H1 (cell line): ENCODE results near the gene NRP2. TPM values are rescaled to one million over a fixed set of nuclear protein-coding genes. Genes with fewer than 3 reads are reported as not detected.

Source experiments
- CTCF ChIA-PET: fragments of 300-600 bp; sonication (Branson Sonifier 250); formaldehyde crosslinking; loops from one replicate; lab custom pipeline; 2021; ENCODE audit not compliant: partially characterized antibody; lab: Charles Lee
- POLR2A ChIA-PET: fragments of 300-600 bp; sonication (Branson Sonifier 250); formaldehyde crosslinking; loops from one replicate; lab custom pipeline; 2021; ENCODE audit warnings: inconsistent platforms; ENCODE audit not compliant: partially characterized antibody; lab: Charles Lee
- DNase-seq, 2 experiments: peaks; one replicate each; pipeline versions ENCODE4 v3.0.0 to v3.0.0-alpha.2; 2010 to 2022; ENCODE audit warnings: low spot score in 2 of 2, low read depth in 1 of 2, mixed read lengths in 1 of 2
- FAIRE-seq: peaks from 2 replicates; lab custom pipeline; 2011; peaks lifted over from hg19 to GRCh38; lab: Jason Lieb, UNC
- H2AFZ ChIP-seq: 2 replicates; pipeline ENCODE4 v1.8.1; 2012; ENCODE audit warnings: low read length, inconsistent platforms
- H2AK5ac ChIP-seq: 2 replicates; pipeline ENCODE4 v1.6.1; 2013; ENCODE audit warnings: low read depth, low read length
- H2BK120ac ChIP-seq: replicated peaks from 2 replicates; pipeline ENCODE3; 2013; ENCODE audit warnings: low read depth, low read length, inconsistent platforms
- H2BK12ac ChIP-seq: 2 replicates; pipeline ENCODE4 v1.6.1; 2013; ENCODE audit warnings: low read depth, low read length
- H2BK15ac ChIP-seq: 2 replicates; pipeline ENCODE4 v1.6.1; 2013; ENCODE audit warnings: low read length
- H2BK20ac ChIP-seq: 2 replicates; pipeline ENCODE4 v1.6.1; 2013; ENCODE audit warnings: low read length
- H2BK5ac ChIP-seq: 2 replicates; pipeline ENCODE4 v1.6.1; 2013; ENCODE audit warnings: low read depth, low read length
- H3K14ac ChIP-seq: 2 replicates; pipeline ENCODE4 v1.6.1; 2013; ENCODE audit warnings: inconsistent platforms; ENCODE audit not compliant: insufficient read length
- H3K18ac ChIP-seq: 2 replicates; pipeline ENCODE4 v1.6.1; 2013; ENCODE audit warnings: low read length; ENCODE audit errors: extremely low read depth
- H3K23ac ChIP-seq: 2 replicates; pipeline ENCODE4 v1.6.1; 2013; ENCODE audit warnings: inconsistent platforms; ENCODE audit not compliant: insufficient read length
- H3K23me2 ChIP-seq: 2 replicates; pipeline ENCODE4 v1.6.1; 2013; ENCODE audit warnings: low read depth, low read length
- H3K27ac ChIP-seq: 2 replicates; pipeline ENCODE4 v1.6.1; 2011; ENCODE audit warnings: low read depth, low read length, inconsistent platforms
- H3K27me3 ChIP-seq, 4 experiments: replicated peaks in 1 of 4; 1 replicate in 1 of 4; 2 replicates in 3 of 4; pipeline versions ENCODE4 v1.6.1 to v1.8.1; 2011 to 2013; ENCODE audit warnings: low read length in 3 of 4, mild to moderate bottlenecking in 3 of 4, inconsistent platforms in 2 of 4, mixed read lengths in 2 of 4, moderate library complexity in 1 of 4; ENCODE audit not compliant: control insufficient read depth in 3 of 4, insufficient read depth in 3 of 4; ENCODE audit errors: extremely low read depth in 1 of 4
- H3K36me3 ChIP-seq, 4 experiments: 2 replicates each; pipeline versions ENCODE4 v1.6.1 to v1.8.1; 2011 to 2013; ENCODE audit warnings: mild to moderate bottlenecking in 4 of 4, low read length in 3 of 4, moderate library complexity in 2 of 4, control low read depth in 1 of 4, inconsistent platforms in 1 of 4; ENCODE audit not compliant: insufficient read depth in 4 of 4, control insufficient read depth in 2 of 4
- H3K4ac ChIP-seq: replicated peaks from 2 replicates; pipeline ENCODE3; 2013; ENCODE audit warnings: low read length, low read depth, mixed read lengths, inconsistent platforms; ENCODE audit not compliant: insufficient read length
- H3K4me1 ChIP-seq, 4 experiments: replicated peaks in 1 of 4; 1 replicate in 1 of 4; 2 replicates in 3 of 4; pipeline versions ENCODE4 v1.6.1 to v1.8.1; 2011 to 2013; ENCODE audit warnings: low read length in 3 of 4, inconsistent platforms in 2 of 4, mixed read lengths in 1 of 4; ENCODE audit not compliant: insufficient read depth in 4 of 4, control insufficient read depth in 3 of 4
- H3K4me2 ChIP-seq, 2 experiments: 2 replicates each; pipeline versions ENCODE4 v1.6.1 to v1.8.1; 2011 to 2013; ENCODE audit warnings: low read depth in 2 of 2, low read length in 2 of 2, control low read depth in 1 of 2, inconsistent platforms in 1 of 2, mild to moderate bottlenecking in 1 of 2; ENCODE audit not compliant: insufficient read depth in 1 of 2
- H3K4me3 ChIP-seq, 4 experiments: fragments of 200-600, 300-600 bp in 1 of 4; sonication (generic), shearing (Covaris generic), sonication (Bioruptor Twin) in 1 of 4; 2 replicates each; pipeline versions ENCODE4 v1.5.1 to v1.8.1; 2011 to 2016; ENCODE audit warnings: low read length in 4 of 4, low read depth in 3 of 4, control low read depth in 2 of 4, inconsistent platforms in 2 of 4, mild to moderate bottlenecking in 2 of 4, mixed read lengths in 1 of 4, moderate library complexity in 1 of 4; ENCODE audit not compliant: insufficient read depth in 2 of 4; ENCODE audit errors: extremely low read depth in 1 of 4
- H3K56ac ChIP-seq: replicated peaks from 2 replicates; pipeline ENCODE3; 2013; ENCODE audit warnings: low read depth, mild to moderate bottlenecking, mixed read lengths, low read length, inconsistent platforms; ENCODE audit not compliant: insufficient read length
- H3K79me1 ChIP-seq: 2 replicates; pipeline ENCODE4 v1.6.1; 2013; ENCODE audit warnings: low read depth, low read length, control low read depth
- H3K79me2 ChIP-seq, 2 experiments: 2 replicates each; pipeline versions ENCODE4 v1.6.1 to v1.8.1; 2012 to 2013; ENCODE audit warnings: low read length in 2 of 2, mild to moderate bottlenecking in 2 of 2, inconsistent platforms in 1 of 2; ENCODE audit not compliant: insufficient read depth in 2 of 2, control insufficient read depth in 1 of 2
- H3K9ac ChIP-seq, 4 experiments: replicated peaks in 1 of 4; 1 replicate in 1 of 4; 2 replicates in 3 of 4; pipeline versions ENCODE4 v1.6.1 to v1.8.1; 2011 to 2013; ENCODE audit warnings: low read depth in 3 of 4, low read length in 3 of 4, control low read depth in 2 of 4, mild to moderate bottlenecking in 2 of 4, moderate library complexity in 2 of 4, inconsistent platforms in 1 of 4; ENCODE audit errors: extremely low read depth in 1 of 4
- H3K9me3 ChIP-seq, 2 experiments: 2 replicates each; pipeline versions ENCODE4 v1.6.1 to v1.8.1; 2012 to 2013; ENCODE audit warnings: mild to moderate bottlenecking in 2 of 2, moderate library complexity in 2 of 2, control low read depth in 1 of 2, inconsistent platforms in 1 of 2, low read depth in 1 of 2, low read length in 1 of 2, mixed read lengths in 1 of 2; ENCODE audit not compliant: insufficient read depth in 2 of 2
- H4K20me1 ChIP-seq, 2 experiments: replicated peaks in 1 of 2; 2 replicates each; pipeline versions ENCODE3 to v1.8.1; 2011 to 2013; ENCODE audit warnings: inconsistent platforms in 2 of 2, low read length in 2 of 2, mild to moderate bottlenecking in 1 of 2; ENCODE audit not compliant: insufficient read depth in 2 of 2, control insufficient read depth in 1 of 2
- H4K5ac ChIP-seq: 2 replicates; pipeline ENCODE4 v1.6.1; 2013; ENCODE audit warnings: low read length, low read depth, mixed read lengths, inconsistent platforms; ENCODE audit not compliant: insufficient read length
- H4K8ac ChIP-seq: 2 replicates; pipeline ENCODE4 v1.8.0; 2013; ENCODE audit warnings: mild to moderate bottlenecking, moderate library complexity, low read length, inconsistent platforms; ENCODE audit not compliant: insufficient read depth; ENCODE audit errors: extremely low read depth
- H4K91ac ChIP-seq: replicated peaks from 2 replicates; pipeline ENCODE3; 2013; ENCODE audit warnings: low read length, mixed read lengths, inconsistent platforms; ENCODE audit not compliant: insufficient read length
- ASH2L ChIP-seq: fragments of 200-600, 300-600 bp; sonication (generic); IDR thresholded peaks from one replicate; pipeline ENCODE4 v1.7.1; 2017; ENCODE audit warnings: low read length
- ATF3 ChIP-seq: IDR thresholded peaks from 2 replicates; pipeline ENCODE4 v1.6.1; 2011; ENCODE audit warnings: low read depth, mild to moderate bottlenecking, low read length; ENCODE audit not compliant: insufficient read depth
- E2F6 ChIP-seq: IDR thresholded peaks from 2 replicates; pipeline ENCODE4 v1.6.1; 2012; ENCODE audit warnings: inconsistent platforms
- JUND ChIP-seq: IDR thresholded peaks from 2 replicates; pipeline ENCODE4 v1.6.1; 2011; ENCODE audit warnings: mild to moderate bottlenecking, improper control_type of control experiment, low read length
- KDM5A ChIP-seq: fragments of 200-600 bp; IDR thresholded peaks from 2 replicates; pipeline ENCODE4 v1.7.1; 2012; ENCODE audit warnings: mild to moderate bottlenecking, low read length, inconsistent platforms, mixed read lengths
- NRF1 ChIP-seq: IDR thresholded peaks from 2 replicates; pipeline ENCODE4 v1.6.1; 2011; ENCODE audit warnings: mild to moderate bottlenecking, low read depth, low read length, improper control_type of control experiment
- SIN3A ChIP-seq, 2 experiments: IDR thresholded peaks in 1 of 2; conservative IDR thresholded peaks in 1 of 2; 2 replicates each; pipeline ENCODE4 v1.6.1; 2011 to 2012; ENCODE audit warnings: low read length in 2 of 2, improper control_type of control experiment in 1 of 2, low read depth in 1 of 2, mild to moderate bottlenecking in 1 of 2
- TAF1 ChIP-seq: IDR thresholded peaks from 2 replicates; pipeline ENCODE4 v1.6.1; 2011; ENCODE audit warnings: mild to moderate bottlenecking, low read depth, low read length
- TBP ChIP-seq: IDR thresholded peaks from 2 replicates; pipeline ENCODE4 v1.6.1; 2011; ENCODE audit warnings: low read depth, low read length, improper control_type of control experiment
- ZNF274 ChIP-seq: IDR thresholded peaks from 2 replicates; pipeline ENCODE4 v1.7.0; 2012; ENCODE audit warnings: low read length, borderline replicate concordance; ENCODE audit errors: extremely low read depth
- WGBS, 2 experiments: shearing (Covaris generic) in 1 of 2; methylation state at CpG; one replicate each; pipeline versions ENCODE4 v1.1.6 to v1.1.7; 2013 to 2015; ENCODE audit warnings: low lambda C conversion rate in 2 of 2, mixed read lengths in 2 of 2, inconsistent platforms in 1 of 2, low coverage in 1 of 2, missing lambda C conversion rate in 1 of 2; ENCODE audit not compliant: insufficient replicate concordance in 2 of 2, insufficient coverage in 1 of 2, insufficient read length in 1 of 2; ENCODE audit errors: extremely low coverage in 1 of 2, missing lambda C conversion rate in 1 of 2; 5-methylcytosine and 5-hydroxymethylcytosine counted together
- polyA plus RNA-seq, 7 experiments: library from polyadenylated mRNA; depleted of rRNA in 3 of 7; stranded (reverse) in 5 of 7; unstranded in 2 of 7; fragments of >200 nt in 5 of 7; fragments of 200-250 nt in 2 of 7; gene quantifications; 1 replicate in 5 of 7; 2 replicates in 1 of 7; 4 replicates in 1 of 7; pipeline versions ENCODE4 v1.2.1 to v1.2.3, GENCODE V29; 2011 to 2013; ENCODE audit warnings: missing spikeins in 2 of 7, mixed read lengths in 2 of 7
- total RNA-seq: library from RNA; stranded (reverse); fragmentation: NEBNext Ultra II Directional; extraction: Animal tissue kit (Norgen Biotek cat#: 25700); gene quantifications from 2 replicates; pipeline ENCODE4 v1.2.1, GENCODE V29; 2021

NRP2 gene
- total and polyA plus RNA-seq, 2 of the 8 experiments (the other 6 are each of a cell fraction or from before 2014, with no cell fraction given): 32.0 to 37.8 TPM

GRCh38 chr2:205738117-205738968, 56.0 kb downstream of the NRP2 start:
- ChIA-PET CTCF (interaction anchor here (0.6 to 1.4 kb wide), 5 partner anchors 10 to 188 kb away, joined by 3 to 5 read pairs (median 4); no protein-coding TSS in a partner anchor), POLR2A (no interaction called here)
- Histone ChIP-seq H2BK120ac (no peak overlapping the region), H4K20me1 (no peaks in the 10 kb centered on the region), H4K5ac (no peak overlapping the region), H3K23me2 (no peaks in the 10 kb centered on the region), H3K27ac (no peak overlapping the region), H3K9ac (no peak overlapping the region), H2BK5ac (peak overlapping the region; percentile 75; the same call in 1 of the 2 replicates), H3K4me3 (no peak overlapping the region), H2BK20ac (peak overlapping the region; percentile 80; the same call in 1 of the 2 replicates), H3K56ac (no peak overlapping the region), H2AK5ac (peak overlapping the region; percentile 88), H3K27me3 (no peaks in the 10 kb centered on the region), H3K9me3 (no peaks in the 10 kb centered on the region), H3K79me2 (no peaks in the 10 kb centered on the region), H4K8ac (peak overlapping the region; percentile 22), H3K79me1 (no peaks in the 10 kb centered on the region), H3K18ac (peak overlapping the region; percentile 86; the same call in 1 of the 2 replicates), H3K4me2 (0 out of 4 replicates have a peak overlapping the region, but pooled peaks of 1 of the 2 experiments have one; percentile 16), H2AFZ (no peak overlapping the region), H3K36me3 (peaks cover 5 to 40% (median 24%) of the 10 kb centered on the region in 4 experiments), H2BK15ac (0 out of 2 replicates have a peak overlapping the region, but pooled peaks have one; percentile 12), H3K23ac (no peak overlapping the region), H4K91ac (no peak overlapping the region), H3K14ac (no peak overlapping the region), H3K4ac (no peak overlapping the region), H2BK12ac (peak overlapping the region; percentile 94; the same call in 1 of the 2 replicates), H3K4me1 (peaks cover 4 to 17% (median 11%) of the 10 kb centered on the region in 4 experiments; a peak in 6 of 7 replicates)
- no peak for TF ChIP-seq ATF3
- TF ChIP-seq TBP: no peak
- TF ChIP-seq KDM5A: no peak
- TF ChIP-seq SIN3A (conservative IDR thresholded peaks at IDR 0.05 in 1 of 2, IDR thresholded peaks at IDR 0.05 in 1 of 2; ENCODE audit: low read depth in 1 of 2, low read length in 2 of 2): no peak
- no peak for TF ChIP-seq ASH2L
- TF ChIP-seq E2F6: no peak
- no peak for TF ChIP-seq TAF1
- no peak for TF ChIP-seq NRF1
- TF ChIP-seq ZNF274: no peak
- TF ChIP-seq JUND: no peak
- DNase-seq (no peak), FAIRE-seq (no peak)
- WGBS, 2 experiments: 75% methylated on average over 14 of the region's 15 CpGs; no CpG with 5 or more reads in 1 of the 2 experiments
